Retinal pigment epithelial cell (primary cell): ENCODE results near the gene ACOXL.

ENCODE experiments used
- DNase-seq: peaks from one replicate; pipeline ENCODE4 v3.0.0-alpha.2; 2010; ENCODE audit warnings: low read depth
- H3K4me3 ChIP-seq: 2 replicates; pipeline ENCODE4 v1.5.1; 2011; ENCODE audit warnings: mild to moderate bottlenecking, low read length, control low read depth, moderate library complexity
- TF ChIP-seq, protein P1 (sequence below): conservative IDR thresholded peaks from 2 replicates; pipeline ENCODE4 v1.5.1; 2011; ENCODE audit warnings: low read depth, low read length, control low read depth, inconsistent platforms

The ACOXL gene

DNA sequence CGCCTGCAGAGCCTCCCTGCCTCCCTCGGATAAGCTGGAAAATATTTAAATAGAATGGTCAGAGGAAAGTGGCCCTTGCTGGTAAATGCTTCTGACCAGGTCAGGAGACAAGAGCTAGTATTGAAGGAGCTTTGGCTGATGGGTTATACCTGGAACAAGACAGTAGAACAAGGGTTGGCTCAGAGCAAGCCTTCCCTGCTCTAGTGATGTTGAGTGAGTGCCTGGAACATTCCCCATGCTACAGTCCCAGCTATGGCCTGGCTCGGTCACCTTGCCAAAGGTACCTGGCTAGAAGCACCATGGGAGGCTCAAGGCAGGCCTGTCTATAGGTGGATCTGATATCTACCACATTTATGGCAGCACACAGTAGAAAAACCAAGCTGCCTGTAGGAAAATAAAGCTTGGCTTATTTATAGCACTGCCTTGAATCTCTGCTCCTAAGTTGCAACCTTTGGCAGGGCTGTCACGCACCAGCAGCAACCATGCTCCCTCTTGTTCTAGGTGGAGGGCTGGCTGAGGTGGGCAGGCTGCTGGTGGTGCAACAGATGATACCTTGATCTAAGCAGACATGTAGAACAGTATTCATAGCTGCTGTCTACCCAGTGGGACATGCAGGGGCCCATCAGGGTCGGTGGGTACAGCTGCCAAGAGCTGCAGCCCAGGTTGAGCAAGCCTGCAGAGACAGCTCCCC is 321.6 kb downstream of the ACOXL start:
- TF ChIP-seq, protein P1, sequence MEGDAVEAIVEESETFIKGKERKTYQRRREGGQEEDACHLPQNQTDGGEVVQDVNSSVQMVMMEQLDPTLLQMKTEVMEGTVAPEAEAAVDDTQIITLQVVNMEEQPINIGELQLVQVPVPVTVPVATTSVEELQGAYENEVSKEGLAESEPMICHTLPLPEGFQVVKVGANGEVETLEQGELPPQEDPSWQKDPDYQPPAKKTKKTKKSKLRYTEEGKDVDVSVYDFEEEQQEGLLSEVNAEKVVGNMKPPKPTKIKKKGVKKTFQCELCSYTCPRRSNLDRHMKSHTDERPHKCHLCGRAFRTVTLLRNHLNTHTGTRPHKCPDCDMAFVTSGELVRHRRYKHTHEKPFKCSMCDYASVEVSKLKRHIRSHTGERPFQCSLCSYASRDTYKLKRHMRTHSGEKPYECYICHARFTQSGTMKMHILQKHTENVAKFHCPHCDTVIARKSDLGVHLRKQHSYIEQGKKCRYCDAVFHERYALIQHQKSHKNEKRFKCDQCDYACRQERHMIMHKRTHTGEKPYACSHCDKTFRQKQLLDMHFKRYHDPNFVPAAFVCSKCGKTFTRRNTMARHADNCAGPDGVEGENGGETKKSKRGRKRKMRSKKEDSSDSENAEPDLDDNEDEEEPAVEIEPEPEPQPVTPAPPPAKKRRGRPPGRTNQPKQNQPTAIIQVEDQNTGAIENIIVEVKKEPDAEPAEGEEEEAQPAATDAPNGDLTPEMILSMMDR: no peak
- no peak for DNase-seq
- no peak overlapping the region for H3K4me3 ChIP-seq

GRCh38 chr2:111054791-111055691 is 322.7 kb downstream of the ACOXL start:
- no peak overlapping the region for H3K4me3 ChIP-seq
- DNase-seq: no peak
- TF ChIP-seq, protein P1: no peak

GRCh38 chr2:111055735-111056134 is 323.4 kb downstream of the ACOXL start:
- no peak for DNase-seq
- no peak overlapping the region for H3K4me3 ChIP-seq
- TF ChIP-seq, protein P1: no peak

GRCh38 chr2:111057045-111057444 is 324.7 kb downstream of the ACOXL start:
- no peak for DNase-seq
- no peak overlapping the region for H3K4me3 ChIP-seq
- TF ChIP-seq, protein P1: no peak

DNA sequence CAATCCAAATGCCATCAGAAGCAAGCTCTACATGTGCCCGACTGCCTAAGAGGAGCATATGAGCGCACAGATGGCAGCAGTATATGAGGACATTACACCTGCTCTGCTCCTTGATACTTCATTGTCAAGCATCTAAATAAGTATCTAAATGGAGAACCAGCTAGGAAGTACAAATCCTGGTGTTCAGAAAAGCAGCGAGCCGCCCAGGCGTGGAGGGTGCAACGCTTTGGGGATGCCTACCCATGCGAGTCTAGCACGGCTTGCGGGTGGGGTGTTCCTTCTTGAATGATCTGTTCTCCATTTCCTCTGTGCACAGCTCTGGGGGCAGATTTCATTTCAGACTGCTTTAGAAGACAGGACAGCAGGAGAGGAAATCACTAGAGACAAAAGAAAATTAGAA is 325.3 kb downstream of the ACOXL start:
- no peak overlapping the region for H3K4me3 ChIP-seq
- TF ChIP-seq, protein P1: no peak
- DNase-seq: no peak

GRCh38 chr2:111058264-111058663 is 325.9 kb downstream of the ACOXL start:
- TF ChIP-seq, protein P1: no peak
- H3K4me3 ChIP-seq: no peak overlapping the region
- no peak for DNase-seq
